ENCODE data around the gene BHLHA9. TPM values are rescaled to one million over a fixed set of nuclear protein-coding genes. Genes with fewer than 3 reads are reported as not detected.

The BHLHA9 gene
- total and polyA plus RNA-seq, 2 donors from 2014 or later: not detected

GRCh38 chr17:1290676-1291075, 20.4 kb downstream of the BHLHA9 start:
- Histone ChIP-seq H3K9ac (ENCODE audit: low read length in 3 of 3) (no peak overlapping the region), H3K27me3 (ENCODE audit: control insufficient read depth, insufficient read depth, low read length) (no peaks in the 10 kb centered on the region), H3K4me3 (ENCODE audit: low read length in 3 of 3) (no peak overlapping the region), H3K27ac (ENCODE audit: low read depth in 2 of 2, low read length in 2 of 2) (no peak overlapping the region), H3K4me1 (ENCODE audit: control insufficient read depth in 2 of 3, insufficient read depth in 2 of 3, low read depth in 1 of 3, low read length in 3 of 3) (no peaks in the 10 kb centered on the region), H3K9me3 (ENCODE audit: control insufficient read depth in 2 of 3, insufficient read depth in 1 of 3, low read length in 3 of 3) (no peaks in the 10 kb centered on the region), H3K36me3 (ENCODE audit: control insufficient read depth in 2 of 3, insufficient read depth in 3 of 3, low read length in 3 of 3) (no peaks in the 10 kb centered on the region)
- no peak for FAIRE-seq
- intact Hi-C loops (cut with DNase I): no loop called here
- no peak for TF ChIP-seq CTCF (IDR thresholded peaks at IDR 0.05; ENCODE audit: borderline replicate concordance, extremely low read depth, insufficient read depth)
- DNase-seq: peak in 1 of 5 donors; percentile 17

GRCh38 chr17:1294157-1294717, 24.0 kb downstream of the BHLHA9 start:
- no peaks in the 10 kb centered on the region for H3K4me1 ChIP-seq (ENCODE audit: control insufficient read depth in 2 of 3, insufficient read depth in 2 of 3, low read depth in 1 of 3, low read length in 3 of 3)
- no peak overlapping the region for H3K9ac ChIP-seq (ENCODE audit: low read length in 3 of 3)
- H3K4me3 ChIP-seq (ENCODE audit: low read length in 3 of 3): no peak overlapping the region
- no peaks in the 10 kb centered on the region for H3K9me3 ChIP-seq (ENCODE audit: control insufficient read depth in 2 of 3, insufficient read depth in 1 of 3, low read length in 3 of 3)
- H3K27ac ChIP-seq (ENCODE audit: low read depth in 2 of 2, low read length in 2 of 2): no peak overlapping the region
- FAIRE-seq: no peak
- no peaks in the 10 kb centered on the region for H3K36me3 ChIP-seq (ENCODE audit: control insufficient read depth in 2 of 3, insufficient read depth in 3 of 3, low read length in 3 of 3)
- no peaks in the 10 kb centered on the region for H3K27me3 ChIP-seq (ENCODE audit: control insufficient read depth, insufficient read depth, low read length)
- no peak for TF ChIP-seq CTCF (IDR thresholded peaks at IDR 0.05; ENCODE audit: borderline replicate concordance, extremely low read depth, insufficient read depth)
- intact Hi-C loops (cut with DNase I): no loop called here
- DNase-seq: peak in 1 of 5 donors; percentile 16

GRCh38 chr17:1298606-1299005, 28.4 kb downstream of the BHLHA9 start:
- FAIRE-seq: no peak
- no peak overlapping the region for H3K9ac ChIP-seq (ENCODE audit: low read length in 3 of 3)
- intact Hi-C loops (cut with DNase I): no loop called here
- no peaks in the 10 kb centered on the region for H3K9me3 ChIP-seq (ENCODE audit: control insufficient read depth in 2 of 3, insufficient read depth in 1 of 3, low read length in 3 of 3)
- H3K4me1 ChIP-seq (ENCODE audit: control insufficient read depth in 2 of 3, insufficient read depth in 2 of 3, low read depth in 1 of 3, low read length in 3 of 3): no peaks in the 10 kb centered on the region
- H3K27me3 ChIP-seq (ENCODE audit: control insufficient read depth, insufficient read depth, low read length): no peaks in the 10 kb centered on the region
- no peak overlapping the region for H3K27ac ChIP-seq (ENCODE audit: low read depth in 2 of 2, low read length in 2 of 2)
- no peaks in the 10 kb centered on the region for H3K36me3 ChIP-seq (ENCODE audit: control insufficient read depth in 2 of 3, insufficient read depth in 3 of 3, low read length in 3 of 3)
- TF ChIP-seq CTCF (IDR thresholded peaks at IDR 0.05; ENCODE audit: borderline replicate concordance, extremely low read depth, insufficient read depth): no peak
- peak in 3 of 5 donors; percentile 60 to 70 (median 69) for DNase-seq
- H3K4me3 ChIP-seq (ENCODE audit: low read length in 3 of 3): no peak overlapping the region
